Smooth muscle cell (in vitro differentiated cells): ENCODE data around the gene NXPH4. TPM values are rescaled to one million over a fixed set of nuclear protein-coding genes. Genes with fewer than 3 reads are reported as not detected.

Source experiments
- DNase-seq: peaks from one replicate; lab custom pipeline; 2025; ENCODE audit not compliant: unreplicated experiment; lab: John Stamatoyannopoulos, UW
- H2AFZ ChIP-seq: fragments of 200-600 bp; sonication (generic); 2 replicates; pipeline ENCODE4 v1.6.0; 2016; ENCODE audit warnings: antibody characterized with exemption, low read depth, mild to moderate bottlenecking
- H3F3A ChIP-seq: fragments of 200-600 bp; sonication (generic); 2 replicates; pipeline ENCODE4 v1.6.0; 2017; ENCODE audit warnings: antibody characterized with exemption, low read depth
- H3K27ac ChIP-seq: fragments of 200-600 bp; sonication (generic); 2 replicates; pipeline ENCODE4 v1.5.1; 2016; ENCODE audit warnings: low read depth, mild to moderate bottlenecking
- H3K27me3 ChIP-seq: fragments of 200-600 bp; sonication (generic); 2 replicates; pipeline ENCODE4 v1.6.1; 2016; ENCODE audit warnings: low read depth, mild to moderate bottlenecking
- H3K36me3 ChIP-seq: fragments of 200-600 bp; sonication (generic); 2 replicates; pipeline ENCODE4 v1.5.1; 2016; ENCODE audit warnings: low read depth
- H3K4me1 ChIP-seq: fragments of 200-600 bp; sonication (generic); 2 replicates; pipeline ENCODE4 v1.5.1; 2016; ENCODE audit warnings: low read depth
- H3K4me2 ChIP-seq: fragments of 200-600 bp; sonication (generic); 2 replicates; pipeline ENCODE4 v1.6.0; 2016; ENCODE audit warnings: mild to moderate bottlenecking
- H3K4me3 ChIP-seq: fragments of 200-600 bp; sonication (generic); 2 replicates; pipeline ENCODE4 v1.5.1; 2016; ENCODE audit warnings: mild to moderate bottlenecking
- H3K79me2 ChIP-seq: fragments of 200-600 bp; sonication (generic); 2 replicates; pipeline ENCODE4 v1.6.0; 2016; ENCODE audit warnings: low read depth, mild to moderate bottlenecking
- H3K9ac ChIP-seq: fragments of 200-600 bp; sonication (generic); 2 replicates; pipeline ENCODE4 v1.6.0; 2016; ENCODE audit warnings: low read depth
- H3K9me3 ChIP-seq: fragments of 200-600 bp; sonication (generic); replicated peaks from 2 replicates; pipeline ENCODE4 v1.5.1; 2016; ENCODE audit warnings: low read depth
- H4K20me1 ChIP-seq: fragments of 200-600 bp; sonication (generic); 2 replicates; pipeline ENCODE4 v1.6.0; 2016; ENCODE audit warnings: low read depth
- WGBS: methylation state at CpG from one replicate; pipeline ENCODE4 v1.1.7; 2016; ENCODE audit warnings: low lambda C conversion rate; 5-methylcytosine and 5-hydroxymethylcytosine counted together
- polyA plus RNA-seq: library from polyadenylated mRNA; unstranded; fragments of >200 nt; fragmentation: Nextera tagmentation; extraction: Ambion mirVana; gene quantifications from 2 replicates; pipeline ENCODE4 v1.2.1, GENCODE V29; 2016
- total RNA-seq: library from RNA; depleted of rRNA; stranded (reverse); fragments of >200 nt; gene quantifications from 2 replicates; pipeline ENCODE4 v1.2.3, GENCODE V29; 2014
- TF ChIP-seq, protein P1 (sequence below): fragments of 200-600 bp; sonication (generic); IDR thresholded peaks from 2 replicates; pipeline ENCODE4 v1.5.1; 2017; ENCODE audit warnings: borderline replicate concordance, mild to moderate bottlenecking, antibody characterized with exemption; ENCODE audit not compliant: insufficient read depth, poor library complexity, severe bottlenecking

NXPH4 gene
- total and polyA plus RNA-seq, 2 experiments from 2014 or later: 3.9 to 10.7 TPM

GRCh38 chr12:57233357-57234232, 17.0 kb downstream of the NXPH4 start:
- Histone ChIP-seq H3K4me1 (peaks cover 19% of the 10 kb centered on the region), H3K79me2 (peaks cover 13% of the 10 kb centered on the region), H3K9me3 (no peaks in the 10 kb centered on the region), H3K27ac (no peak overlapping the region), H3K9ac (no peak overlapping the region), H3K4me3 (no peak overlapping the region), H3K27me3 (no peaks in the 10 kb centered on the region), H3F3A (peaks cover 39% of the 10 kb centered on the region), H2AFZ (no peak overlapping the region), H3K4me2 (no peak overlapping the region), H4K20me1 (peaks cover 55% of the 10 kb centered on the region), H3K36me3 (no peaks in the 10 kb centered on the region)
- TF ChIP-seq, protein P1, sequence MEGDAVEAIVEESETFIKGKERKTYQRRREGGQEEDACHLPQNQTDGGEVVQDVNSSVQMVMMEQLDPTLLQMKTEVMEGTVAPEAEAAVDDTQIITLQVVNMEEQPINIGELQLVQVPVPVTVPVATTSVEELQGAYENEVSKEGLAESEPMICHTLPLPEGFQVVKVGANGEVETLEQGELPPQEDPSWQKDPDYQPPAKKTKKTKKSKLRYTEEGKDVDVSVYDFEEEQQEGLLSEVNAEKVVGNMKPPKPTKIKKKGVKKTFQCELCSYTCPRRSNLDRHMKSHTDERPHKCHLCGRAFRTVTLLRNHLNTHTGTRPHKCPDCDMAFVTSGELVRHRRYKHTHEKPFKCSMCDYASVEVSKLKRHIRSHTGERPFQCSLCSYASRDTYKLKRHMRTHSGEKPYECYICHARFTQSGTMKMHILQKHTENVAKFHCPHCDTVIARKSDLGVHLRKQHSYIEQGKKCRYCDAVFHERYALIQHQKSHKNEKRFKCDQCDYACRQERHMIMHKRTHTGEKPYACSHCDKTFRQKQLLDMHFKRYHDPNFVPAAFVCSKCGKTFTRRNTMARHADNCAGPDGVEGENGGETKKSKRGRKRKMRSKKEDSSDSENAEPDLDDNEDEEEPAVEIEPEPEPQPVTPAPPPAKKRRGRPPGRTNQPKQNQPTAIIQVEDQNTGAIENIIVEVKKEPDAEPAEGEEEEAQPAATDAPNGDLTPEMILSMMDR: no peak
- DNase-seq: no peak
- 92% methylated on average over 15 of the region's 15 CpGs for WGBS

- Histone ChIP-seq H3K27ac (no peak overlapping the region), H3K4me1 (peaks cover 13% of the 10 kb centered on the region), H3K4me2 (no peak overlapping the region), H3K79me2 (peaks cover 13% of the 10 kb centered on the region), H3K27me3 (no peaks in the 10 kb centered on the region), H3K4me3 (no peak overlapping the region), H3K36me3 (no peaks in the 10 kb centered on the region), H2AFZ (no peak overlapping the region), H4K20me1 (peaks cover 55% of the 10 kb centered on the region), H3K9ac (no peak overlapping the region), H3F3A (peaks cover 39% of the 10 kb centered on the region), H3K9me3 (no peaks in the 10 kb centered on the region)
- 76% methylated on average over 3 of the region's 3 CpGs for WGBS
- no peak for DNase-seq
- TF ChIP-seq, protein P1: no peak
Measured at GRCh38 chr12:57234233-57234570, 17.6 kb downstream of the NXPH4 start.

DNA sequence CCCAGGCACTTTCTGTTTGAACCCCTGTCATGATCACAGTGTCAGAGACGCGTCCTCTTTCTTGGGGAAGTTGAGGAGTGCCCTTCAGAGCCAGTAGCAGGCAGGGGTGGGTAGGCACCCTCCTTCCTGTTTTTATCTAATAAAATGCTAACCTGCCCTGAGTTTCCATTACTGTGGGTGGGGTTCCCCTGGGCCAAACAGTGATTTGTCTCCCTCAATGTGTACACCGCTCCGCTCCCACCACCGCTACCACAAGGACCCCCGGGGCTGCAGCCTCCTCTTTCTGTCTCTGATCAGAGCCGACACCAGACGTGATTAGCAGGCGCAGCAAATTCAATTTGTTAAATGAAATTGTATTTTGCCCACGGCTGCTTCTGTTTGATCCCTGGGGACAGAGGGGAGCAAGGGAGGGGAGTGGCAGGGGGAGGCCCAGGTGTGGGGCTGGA, 18.0 kb downstream of the NXPH4 start:
- peaks cover 16% of the 10 kb centered on the region for H3K4me1 ChIP-seq
- no peak overlapping the region for H3K9ac ChIP-seq
- WGBS: 92% methylated on average over 10 of the region's 10 CpGs
- TF ChIP-seq, protein P1: no peak
- no peak for DNase-seq
- H3K9me3 ChIP-seq: no peaks in the 10 kb centered on the region
- peaks cover 55% of the 10 kb centered on the region for H4K20me1 ChIP-seq
- H3K36me3 ChIP-seq: no peaks in the 10 kb centered on the region
- no peak overlapping the region for H2AFZ ChIP-seq
- peaks cover 13% of the 10 kb centered on the region for H3K79me2 ChIP-seq
- peaks cover 39% of the 10 kb centered on the region for H3F3A ChIP-seq
- no peak overlapping the region for H3K4me3 ChIP-seq
- H3K4me2 ChIP-seq: no peak overlapping the region
- H3K27ac ChIP-seq: no peak overlapping the region
- H3K27me3 ChIP-seq: no peaks in the 10 kb centered on the region
